NCI-H1048 (cell line): ENCODE measurements around the gene SLC6A8.
A peak's percentile ranks its signal among the peaks of the same experiment; 100 is the strongest.

Experiments
- DNase-seq: peaks from one replicate; lab custom pipeline; 2025; lab: John Stamatoyannopoulos, UW

The SLC6A8 gene

GRCh38 chrX:153687121-153688039, at the start of gene SLC6A8:
Gene SLC6A8 (plus strand): TSS chrX:153687926. CDS start chrX:153688575, 649 bp downstream.
- no peak for DNase-seq

- no peak for DNase-seq
These were observed 49.7 kb upstream of the SLC6A8 start for GRCh38 chrX:153638041-153638371.

GRCh38 chrX:153638436-153639176, 49.1 kb upstream of the SLC6A8 start:
- no peak for DNase-seq

GRCh38 chrX:153639177-153640044, 48.3 kb upstream of the SLC6A8 start:
- no peak for DNase-seq

- DNase-seq: no peak
These were observed 47.6 kb upstream of the SLC6A8 start for GRCh38 chrX:153640045-153640686.

DNA sequence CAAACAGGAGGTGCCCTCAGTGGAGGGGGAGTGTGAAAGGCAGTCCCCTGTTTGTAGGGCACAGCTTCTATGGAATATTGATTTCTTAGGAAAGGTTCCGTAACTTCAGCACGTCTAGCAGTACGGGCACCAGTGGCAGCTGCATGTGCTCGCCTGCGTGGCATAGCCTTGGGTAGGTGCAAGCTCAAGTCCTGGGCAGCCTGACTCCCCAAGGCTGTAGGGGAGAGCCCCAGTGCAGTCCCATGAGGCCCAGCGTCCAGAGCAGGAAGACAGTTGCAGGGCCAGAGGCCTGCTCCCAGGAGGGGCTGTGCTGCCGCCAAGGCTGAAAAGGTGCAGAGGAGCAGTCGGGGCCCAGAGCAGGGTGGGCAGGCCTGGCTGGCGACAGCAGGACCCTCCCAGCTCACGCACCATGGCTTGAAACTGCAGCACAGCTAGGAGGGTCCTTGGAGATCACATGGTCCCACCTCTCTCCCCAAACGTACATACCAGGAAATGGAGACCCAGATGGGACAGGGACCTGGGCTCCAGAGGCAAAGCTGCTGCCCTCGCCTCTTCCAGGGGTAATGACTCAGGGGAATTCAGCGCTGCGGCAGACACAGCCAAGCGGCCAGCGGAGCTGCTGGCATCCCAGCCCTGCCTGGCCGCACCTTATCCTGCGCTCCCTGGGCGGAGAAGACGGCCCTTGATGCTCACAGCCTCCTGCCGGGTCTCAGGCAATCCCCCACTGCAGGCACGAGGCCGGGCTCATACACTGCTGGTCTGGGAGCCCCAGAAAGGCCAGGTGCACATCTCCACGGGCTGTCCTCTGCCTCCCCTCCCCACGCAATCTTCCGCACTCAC, 46.8 kb upstream of the SLC6A8 start:
- DNase-seq: no peak

- no peak for DNase-seq
These were observed 46.1 kb upstream of the SLC6A8 start for GRCh38 chrX:153641627-153642026.

- no peak for DNase-seq
These were observed 45.6 kb upstream of the SLC6A8 start for GRCh38 chrX:153642051-153642654.

GRCh38 chrX:153642655-153643430, 44.9 kb upstream of the SLC6A8 start:
- no peak for DNase-seq

DNA sequence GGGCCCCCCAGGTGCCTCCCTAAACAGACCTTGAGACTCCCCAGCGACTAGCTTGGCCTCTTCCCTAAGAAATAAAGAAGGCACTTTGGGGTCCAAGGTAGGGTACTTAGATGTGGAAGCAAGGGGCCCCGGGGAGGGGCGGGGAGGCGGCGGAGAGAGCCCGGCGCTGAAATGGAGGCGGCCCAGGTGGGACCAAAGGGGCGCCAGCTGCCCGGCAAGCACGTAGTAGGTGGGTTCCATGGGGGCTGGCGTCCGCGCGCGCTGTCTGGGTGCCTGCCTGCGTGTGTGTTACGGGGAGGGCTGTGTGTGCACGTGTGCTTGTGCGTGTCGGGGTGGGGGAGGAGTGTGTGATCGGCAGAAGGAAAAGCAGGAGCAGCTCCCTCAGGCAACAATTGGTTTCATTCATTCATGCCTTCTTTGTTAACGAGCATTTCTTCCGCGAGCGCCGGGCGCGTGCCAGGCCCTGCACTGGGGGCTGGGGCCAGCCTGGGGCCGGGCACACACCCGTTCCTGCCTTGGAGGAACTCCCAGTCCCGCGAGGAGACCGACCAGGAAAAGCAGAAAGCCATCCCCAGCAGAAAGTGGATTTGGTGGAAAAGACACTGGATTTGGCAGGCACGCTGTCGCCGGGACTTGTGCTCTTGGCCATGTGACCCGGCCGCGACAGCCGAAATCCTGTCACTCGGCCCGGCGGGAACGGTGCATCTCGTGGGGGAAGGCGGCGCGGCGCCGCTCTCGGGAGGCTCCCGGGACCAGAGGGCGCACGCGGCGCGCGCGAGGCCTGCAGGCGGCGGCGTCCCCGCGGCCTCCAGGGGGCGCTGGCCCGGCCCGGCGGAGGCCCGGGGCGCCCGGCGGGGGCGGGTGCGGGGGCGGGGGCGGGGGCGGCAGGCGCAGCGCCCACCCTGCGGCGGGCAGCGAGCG, 44.0 kb upstream of the SLC6A8 start:
- no peak for DNase-seq

- no peak for DNase-seq
These were observed 43.2 kb upstream of the SLC6A8 start for GRCh38 chrX:153644356-153645125.

GRCh38 chrX:153645151-153645550, 42.6 kb upstream of the SLC6A8 start:
- DNase-seq: no peak

- DNase-seq: no peak
These were observed 41.7 kb upstream of the SLC6A8 start for GRCh38 chrX:153645921-153646488.

GRCh38 chrX:153646620-153647373, 40.9 kb upstream of the SLC6A8 start, which contains the start of gene DUSP9:
Gene DUSP9 (plus strand): TSS chrX:153647203. CDS start chrX:153647954, 751 bp downstream.
- peak; percentile 35 for DNase-seq

DNA sequence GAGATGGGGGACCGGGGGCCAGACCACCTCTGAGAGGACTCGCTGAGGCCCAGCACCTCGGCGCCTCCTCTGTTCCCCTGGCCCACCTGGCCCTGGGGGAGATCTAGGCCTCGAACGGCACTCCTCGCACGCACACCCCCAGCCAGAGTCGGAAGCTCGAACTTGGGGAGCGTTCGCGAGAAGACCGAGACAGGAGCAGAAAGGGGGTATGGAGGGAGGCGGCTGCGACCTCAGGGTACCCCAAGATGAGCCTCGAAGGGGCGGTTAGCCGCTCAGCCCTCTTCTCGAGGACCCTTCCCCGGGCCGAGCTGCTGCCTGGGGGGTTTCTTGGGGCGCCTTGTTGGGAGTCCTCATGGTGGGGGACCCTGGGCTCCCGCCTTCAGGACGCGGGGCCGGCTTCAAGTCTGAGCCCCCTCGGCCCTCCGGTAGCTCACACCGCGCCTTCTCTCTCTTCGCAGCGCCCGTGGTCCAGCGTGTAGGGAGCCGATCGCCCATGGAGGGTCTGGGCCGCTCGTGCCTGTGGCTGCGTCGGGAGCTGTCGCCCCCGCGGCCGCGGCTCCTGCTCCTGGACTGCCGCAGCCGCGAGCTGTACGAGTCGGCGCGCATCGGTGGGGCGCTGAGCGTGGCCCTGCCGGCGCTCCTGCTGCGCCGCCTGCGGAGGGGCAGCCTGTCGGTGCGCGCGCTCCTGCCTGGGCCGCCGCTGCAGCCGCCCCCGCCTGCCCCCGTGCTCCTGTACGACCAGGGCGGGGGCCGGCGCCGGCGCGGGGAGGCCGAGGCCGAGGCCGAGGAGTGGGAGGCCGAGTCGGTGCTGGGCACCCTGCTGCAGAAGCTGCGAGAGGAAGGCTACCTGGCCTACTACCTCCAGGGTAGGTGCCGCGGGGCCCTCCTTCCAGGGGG, 40.0 kb upstream of the SLC6A8 start:
- no peak for DNase-seq
